ENCODE data around the gene ZHX3. TPM values are rescaled to one million over a fixed set of nuclear protein-coding genes. Genes with fewer than 3 reads are reported as not detected.
A peak's percentile ranks its signal among the peaks of the same experiment; 100 is the strongest.

ZHX3 gene
- total and polyA plus RNA-seq, 9 of the 15 experiments (the other 6 are each of a cell fraction or from before 2014, with no cell fraction given), result 0.80 to 14.6 (median 4.9) TPM

GRCh38 chr20:41339957-41340326 is 22.4 kb upstream of the ZHX3 start (continued):
- TF ChIP-seq CHAMP1 (IDR thresholded peaks at IDR 0.05) (peak; percentile 33; the same call in 1 of the 2 replicates), E2F8 (IDR thresholded peaks at IDR 0.05; ENCODE audit: low read depth, partially characterized antibody) (no peak), MXD1 (CRISPR knock-in tag; IDR thresholded peaks at IDR 0.05; ENCODE audit: borderline replicate concordance, poor library complexity, severe bottlenecking) (no peak), ZNF140 (CRISPR knock-in tag; IDR thresholded peaks at IDR 0.05) (no peak), ZKSCAN8 (CRISPR knock-in tag; IDR thresholded peaks at IDR 0.05) (peak; percentile 100), ZNF316 (IDR thresholded peaks at IDR 0.05) (no peak), KDM5B (IDR thresholded peaks at IDR 0.05; ENCODE audit: insufficient replicate concordance, low read depth, low read length) (no peak), RCOR1 (IDR thresholded peaks at IDR 0.05; ENCODE audit: borderline replicate concordance in 1 of 2, low read depth in 2 of 2, low read length in 2 of 2) (peak in 1 of 2 experiments; percentile 75; a peak in 1 of 4 replicates), JUND (IDR thresholded peaks at IDR 0.05; ENCODE audit: borderline replicate concordance, low read depth, low read length) (peak; percentile 56; the same call in 1 of the 2 replicates), JUND (tag; IDR thresholded peaks at IDR 0.05; ENCODE audit: borderline replicate concordance, low read depth, low read length) (no peak; the same call in 2 of the 3 replicates), SREBF2 (CRISPR knock-in tag; IDR thresholded peaks at IDR 0.05) (no peak), HMBOX1 (IDR thresholded peaks at IDR 0.05) (no peak), BRD4 (IDR thresholded peaks at IDR 0.05) (no peak), PPARD (CRISPR knock-in tag; IDR thresholded peaks at IDR 0.05) (no peak), PRMT5 (CRISPR knock-in tag; IDR thresholded peaks at IDR 0.05) (no peak), XRCC4 (IDR thresholded peaks at IDR 0.05; ENCODE audit: extremely low read depth, insufficient read depth, insufficient read length) (no peak), HCFC1 (IDR thresholded peaks at IDR 0.05; ENCODE audit: low read depth, low read length) (no peak), HNRNPK (IDR thresholded peaks at IDR 0.05; ENCODE audit: low read depth, low read length, poor library complexity, severe bottlenecking) (no peak), STAG1 (CRISPR knock-in tag; IDR thresholded peaks at IDR 0.05; ENCODE audit: borderline replicate concordance) (peak; percentile 99), DEAF1 (CRISPR knock-in tag; IDR thresholded peaks at IDR 0.05) (peak; percentile 92), MAFG (tag; conservative IDR thresholded peaks at IDR 0.05) (no peak)
